Esophagus muscularis mucosa (tissue), 3 donors: ENCODE results near the gene SLC25A42.

ENCODE experiments used
- POLR2A ChIP-seq: fragments of 450-650 bp; IDR thresholded peaks from one replicate; pipeline ENCODE4 v1.6.1; 2017; ENCODE audit warnings: antibody characterized with exemption, moderate library complexity, mild to moderate bottlenecking, low read depth
- POLR2AphosphoS5 ChIP-seq, 2 donors: sonication (generic); formaldehyde crosslinking; IDR thresholded peaks; one replicate each; pipeline ENCODE4 v1.6.1; 2017; ENCODE audit warnings: antibody characterized with exemption in 2 of 2
- TF ChIP-seq, protein P1 (sequence below), 3 experiments: fragments of 200-600 bp in 2 of 3; fragments of 450-650 bp in 1 of 3; sonication (generic) in 2 of 3; IDR thresholded peaks; one replicate each; pipeline ENCODE4 v1.5.1; 2017 to 2019; ENCODE audit warnings: antibody characterized with exemption in 3 of 3, mild to moderate bottlenecking in 2 of 3, moderate library complexity in 1 of 3

- TF ChIP-seq, protein P1, sequence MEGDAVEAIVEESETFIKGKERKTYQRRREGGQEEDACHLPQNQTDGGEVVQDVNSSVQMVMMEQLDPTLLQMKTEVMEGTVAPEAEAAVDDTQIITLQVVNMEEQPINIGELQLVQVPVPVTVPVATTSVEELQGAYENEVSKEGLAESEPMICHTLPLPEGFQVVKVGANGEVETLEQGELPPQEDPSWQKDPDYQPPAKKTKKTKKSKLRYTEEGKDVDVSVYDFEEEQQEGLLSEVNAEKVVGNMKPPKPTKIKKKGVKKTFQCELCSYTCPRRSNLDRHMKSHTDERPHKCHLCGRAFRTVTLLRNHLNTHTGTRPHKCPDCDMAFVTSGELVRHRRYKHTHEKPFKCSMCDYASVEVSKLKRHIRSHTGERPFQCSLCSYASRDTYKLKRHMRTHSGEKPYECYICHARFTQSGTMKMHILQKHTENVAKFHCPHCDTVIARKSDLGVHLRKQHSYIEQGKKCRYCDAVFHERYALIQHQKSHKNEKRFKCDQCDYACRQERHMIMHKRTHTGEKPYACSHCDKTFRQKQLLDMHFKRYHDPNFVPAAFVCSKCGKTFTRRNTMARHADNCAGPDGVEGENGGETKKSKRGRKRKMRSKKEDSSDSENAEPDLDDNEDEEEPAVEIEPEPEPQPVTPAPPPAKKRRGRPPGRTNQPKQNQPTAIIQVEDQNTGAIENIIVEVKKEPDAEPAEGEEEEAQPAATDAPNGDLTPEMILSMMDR (IDR thresholded peaks at IDR 0.05): no peak
- TF ChIP-seq POLR2AphosphoS5 (IDR thresholded peaks at IDR 0.05) (no peak), POLR2A (no peak)
Measured at GRCh38 chr19:19052921-19053320, 10.9 kb upstream of the SLC25A42 start.
